GM10248 (cell line): ENCODE data around the gene OOSP4B.
"Not testable (repeated sequence)": the region's sequence is repeated elsewhere in the genome, so short reads cannot be mapped to it uniquely, and the experiment has no call there.

Source experiments
- CTCF ChIA-PET: fragments of 300-600 bp; sonication (Branson Sonifier 250); formaldehyde crosslinking; extraction: SDS; loops from one replicate; lab custom pipeline; 2021; ENCODE audit warnings: antibody characterized with exemption; lab: Yijun Ruan, JAX
- POLR2A ChIA-PET: fragments of 350-650 bp; sonication (Branson Sonifier 250); formaldehyde crosslinking; extraction: SDS; loops from one replicate; lab custom pipeline; 2020; ENCODE audit warnings: antibody characterized with exemption; lab: Yijun Ruan, JAX
- DNase-seq: peaks from one replicate; pipeline ENCODE4 v3.0.0; 2012; ENCODE audit errors: extremely low spot score
- CTCF ChIP-seq: IDR thresholded peaks from 2 replicates; pipeline ENCODE4 v1.5.1; 2012; ENCODE audit warnings: mild to moderate bottlenecking, low read depth; ENCODE audit errors: extremely low read depth, missing control alignments, control extremely low read depth

The OOSP4B gene

GRCh38 chr11:60016881-60017280 lies at the start of gene OOSP4B:
TSS of gene OOSP4B (plus strand) at chr11:60017181.
- DNase-seq, result no peak
- ChIA-PET CTCF (no interaction called here), POLR2A (no interaction called here)
- TF ChIP-seq CTCF, result no peak

DNA sequence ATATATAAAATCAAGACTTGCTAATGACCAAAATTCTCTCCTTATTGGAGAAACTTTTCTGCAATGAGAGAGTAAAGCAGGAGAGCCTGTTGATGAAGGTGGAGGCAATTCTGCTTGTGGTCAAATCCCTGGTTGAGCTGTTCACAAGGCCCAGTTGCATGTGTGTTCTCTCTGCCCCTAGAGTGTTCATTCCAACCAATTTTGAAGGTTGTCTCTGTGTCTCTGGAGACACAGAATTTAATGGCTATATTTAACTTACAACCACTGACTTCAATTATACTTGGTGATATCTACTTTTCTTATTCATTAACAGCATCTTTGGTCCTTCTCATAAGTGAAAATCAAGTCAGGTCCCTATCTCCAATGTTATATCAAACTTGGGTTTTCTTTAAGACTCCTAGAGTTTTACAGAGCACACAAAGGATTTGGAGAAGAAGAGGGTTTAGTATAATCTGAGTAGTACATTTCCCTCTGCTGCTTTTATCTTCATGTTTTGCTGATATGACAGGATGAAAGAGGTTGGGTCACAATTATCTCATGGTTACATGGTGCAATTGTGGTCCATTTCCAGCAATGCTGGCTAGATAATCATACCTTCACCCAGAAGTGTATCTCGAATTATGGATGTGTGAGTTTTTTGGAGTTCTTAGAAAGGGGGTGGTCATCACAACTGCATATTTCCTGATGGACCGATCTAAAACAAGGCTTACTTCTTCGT lies 49.1 kb upstream of the OOSP4B start:
- CTCF ChIA-PET, result no interaction called here
- POLR2A ChIA-PET, result no interaction called here
- TF ChIP-seq CTCF, result no peak
- no peak for DNase-seq

GRCh38 chr11:59968395-59968783 lies 48.6 kb upstream of the OOSP4B start:
- ChIA-PET POLR2A (no interaction called here), CTCF (no interaction called here)
- TF ChIP-seq CTCF, result no peak
- no peak for DNase-seq

DNA sequence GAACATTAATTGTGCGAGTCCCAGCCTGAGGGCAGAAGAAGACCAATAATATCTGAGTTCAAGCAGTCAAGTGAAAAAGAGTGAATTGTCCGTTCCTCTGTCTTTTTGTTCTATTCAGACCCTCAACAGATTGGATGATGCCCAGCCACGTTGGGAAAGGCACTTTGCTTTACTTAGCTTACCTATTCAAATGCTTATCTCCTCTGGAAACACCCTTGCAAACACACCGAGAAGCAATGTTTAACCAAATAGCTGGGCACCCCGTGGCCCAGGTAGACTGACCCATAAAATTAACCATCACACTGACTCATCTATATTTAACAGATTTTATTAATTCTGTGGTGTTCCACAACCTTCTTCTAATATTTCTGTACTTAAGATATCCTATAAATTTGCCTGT lies 43.9 kb upstream of the OOSP4B start:
- no peak for TF ChIP-seq CTCF

DNA sequence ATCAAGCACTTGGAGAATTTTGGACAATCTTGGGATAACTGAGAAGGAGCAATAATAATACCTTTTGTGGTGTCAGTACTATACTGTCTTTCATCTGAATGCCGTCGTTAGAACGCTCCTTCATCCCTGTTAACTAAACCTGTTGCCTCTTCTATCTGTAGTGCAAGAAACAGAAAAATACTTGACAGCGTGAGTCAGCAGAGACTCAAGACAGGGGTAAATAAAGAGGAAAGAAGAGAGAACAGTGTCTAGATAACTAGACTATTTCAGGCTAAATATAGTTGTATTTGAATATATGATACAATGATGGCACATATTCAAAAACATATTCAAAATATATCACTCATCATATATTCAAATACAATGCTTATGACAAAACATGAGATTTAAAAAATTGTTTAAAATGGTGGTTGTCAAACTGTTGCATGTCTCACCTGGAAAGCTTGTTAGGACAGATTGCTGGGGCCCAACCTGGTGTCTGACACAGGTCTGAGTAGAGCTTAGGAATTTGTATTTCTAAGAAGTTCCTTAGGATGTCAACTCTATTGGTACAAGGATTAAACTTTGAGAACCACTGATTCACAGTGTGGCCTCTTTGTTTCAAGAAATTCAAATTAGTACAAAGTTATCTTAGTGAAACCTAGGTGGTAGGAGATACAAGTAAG lies 35.7 kb upstream of the OOSP4B start:
- DNase-seq, result no peak
- POLR2A ChIA-PET, result no interaction called here
- CTCF ChIA-PET, result no interaction called here
- no peak for TF ChIP-seq CTCF

More for the DNA sequence above, 43.9 kb upstream of the OOSP4B start:
- CTCF ChIA-PET, result interaction anchor here (1.0 to 1.6 kb wide), 3 partner anchors 9 to 13 kb away, joined by 3 to 6 read pairs (median 3); partner anchors contain the start of gene OOSP4A
- DNase-seq, result no peak
- POLR2A ChIA-PET, result no interaction called here

DNA sequence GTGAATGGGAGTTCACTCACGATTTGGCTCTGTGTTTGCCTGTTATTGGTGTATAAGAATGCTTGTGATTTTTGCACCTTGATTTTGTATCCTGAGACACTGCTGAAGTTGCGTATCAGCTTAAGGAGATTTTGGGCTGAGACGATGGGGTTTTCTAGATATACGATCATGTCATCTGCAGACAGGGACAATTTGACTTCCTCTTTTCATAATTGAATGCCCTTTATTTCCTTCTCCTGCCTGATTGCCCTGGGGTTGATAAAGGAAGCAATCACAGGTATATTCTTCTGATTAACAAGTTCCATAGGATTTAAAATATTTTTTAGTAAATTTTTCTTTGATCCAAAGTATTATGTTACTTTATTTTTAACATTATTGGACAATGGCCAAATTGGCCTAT lies 34.9 kb upstream of the OOSP4B start:
- CTCF ChIA-PET, DNase-seq, POLR2A ChIA-PET: not testable (repeated sequence)

- ChIA-PET POLR2A (no interaction called here), CTCF (interaction anchor here (1.1 to 1.4 kb wide), 3 partner anchors 12 to 48 kb away, joined by 3 read pairs; no protein-coding TSS in a partner anchor)
- TF ChIP-seq CTCF, result no peak
Measured at GRCh38 chr11:59983212-59983611, 33.8 kb upstream of the OOSP4B start.

More at GRCh38 chr11:59983212-59983611, 33.8 kb upstream of the OOSP4B start:
- DNase-seq, result no peak
